HepG2 (cell line): ENCODE results near the gene KHK. TPM values are rescaled to one million over a fixed set of nuclear protein-coding genes. Genes with fewer than 3 reads are reported as not detected.

Experiments used
- ARID3A ChIP-seq: IDR thresholded peaks from 2 replicates; pipeline ENCODE4 v1.6.1; 2012; ENCODE audit warnings: low read depth, low read length, improper control_type of control experiment
- DPF2 ChIP-seq: sonication (generic); formaldehyde crosslinking; IDR thresholded peaks from 2 replicates; pipeline ENCODE4 v1.4.0; 2020; ENCODE audit warnings: mild to moderate bottlenecking, low read depth, missing genetic modification reagents, borderline replicate concordance
- FOXC1 ChIP-seq: sonication (generic); formaldehyde crosslinking; IDR thresholded peaks from 2 replicates; pipeline ENCODE4 v1.8.0; 2022; ENCODE audit warnings: mild to moderate bottlenecking, missing genetic modification reagents, borderline replicate concordance
- FOXK1 ChIP-seq: sonication (generic); formaldehyde crosslinking; IDR thresholded peaks from 2 replicates; pipeline ENCODE4 v1.4.0; 2020; ENCODE audit warnings: low read depth, missing genetic modification reagents, borderline replicate concordance
- GATA4 ChIP-seq: sonication (generic); IDR thresholded peaks from 2 replicates; pipeline ENCODE4 v1.6.1; 2016; ENCODE audit warnings: antibody characterized with exemption, low read depth, borderline replicate concordance
- HNF1B ChIP-seq: sonication (generic); formaldehyde crosslinking; IDR thresholded peaks from 2 replicates; pipeline ENCODE4 v1.5.1; 2020; ENCODE audit warnings: mild to moderate bottlenecking, moderate library complexity, missing genetic modification reagents
- HOXA3 ChIP-seq: sonication (generic); formaldehyde crosslinking; IDR thresholded peaks from 2 replicates; pipeline ENCODE4 v1.5.0; 2020; ENCODE audit warnings: missing genetic modification reagents
- IKZF4 ChIP-seq: sonication (generic); formaldehyde crosslinking; IDR thresholded peaks from 2 replicates; pipeline ENCODE4 v1.5.1; 2020; ENCODE audit warnings: borderline replicate concordance, mild to moderate bottlenecking, low read depth, missing genetic modification reagents; ENCODE audit errors: not compliant biosample characterization
- NFATC3 ChIP-seq: sonication (generic); formaldehyde crosslinking; IDR thresholded peaks from 2 replicates; pipeline ENCODE4 v1.5.1; 2020; ENCODE audit warnings: mild to moderate bottlenecking, missing genetic modification reagents
- NFIC ChIP-seq: IDR thresholded peaks from 2 replicates; pipeline ENCODE4 v1.6.1; 2012; ENCODE audit warnings: mild to moderate bottlenecking, low read length, inconsistent platforms
- PHB2 ChIP-seq: fragments of 450-650 bp; IDR thresholded peaks from 2 replicates; pipeline ENCODE4 v1.6.1; 2018; ENCODE audit not compliant: partially characterized antibody
- PHF21A ChIP-seq: sonication (generic); formaldehyde crosslinking; IDR thresholded peaks from 2 replicates; pipeline ENCODE4 v1.5.0; 2020; ENCODE audit warnings: mild to moderate bottlenecking, missing genetic modification reagents
- RNF2 ChIP-seq: fragments of 450-650 bp; conservative IDR thresholded peaks from 2 replicates; pipeline ENCODE4 v1.6.1; 2016; ENCODE audit warnings: low read depth
- SKI ChIP-seq: fragments of 450-650 bp; IDR thresholded peaks from one replicate; pipeline ENCODE4 v1.6.1; 2018; ENCODE audit warnings: mild to moderate bottlenecking; ENCODE audit not compliant: partially characterized antibody
- TBX2 ChIP-seq: sonication (generic); formaldehyde crosslinking; IDR thresholded peaks from 2 replicates; pipeline ENCODE4 v1.5.0; 2020; ENCODE audit warnings: missing genetic modification reagents, mild to moderate bottlenecking, borderline replicate concordance
- TFDP1 ChIP-seq: IDR thresholded peaks from 2 replicates; pipeline ENCODE4 v1.6.1; 2016; ENCODE audit warnings: missing compliant biosample characterization, missing genetic modification reagents, borderline replicate concordance
- ZNF143 ChIP-seq: sonication (generic); formaldehyde crosslinking; IDR thresholded peaks from 2 replicates; pipeline ENCODE4 v1.4.0; 2020; ENCODE audit warnings: missing genetic modification reagents
- ZNF468 ChIP-seq: sonication (generic); formaldehyde crosslinking; IDR thresholded peaks from 2 replicates; pipeline ENCODE4 v1.8.0; 2022; ENCODE audit warnings: mild to moderate bottlenecking, moderate library complexity, missing genetic modification reagents
- ZNF704 ChIP-seq: sonication (generic); formaldehyde crosslinking; IDR thresholded peaks from 2 replicates; pipeline ENCODE4 v1.8.1; 2023; ENCODE audit warnings: mild to moderate bottlenecking, inconsistent platforms, moderate library complexity, missing genetic modification reagents, borderline replicate concordance
- ZNF766 ChIP-seq: sonication (generic); formaldehyde crosslinking; IDR thresholded peaks from 2 replicates; pipeline ENCODE4 v1.5.0; 2020; ENCODE audit warnings: missing genetic modification reagents, borderline replicate concordance
- ZNF839 ChIP-seq: sonication (generic); formaldehyde crosslinking; IDR thresholded peaks from 2 replicates; pipeline ENCODE4 v1.4.0; 2020; ENCODE audit warnings: missing genetic modification reagents, mild to moderate bottlenecking, borderline replicate concordance
- polyA plus RNA-seq, 8 experiments: library from polyadenylated mRNA; depleted of rRNA in 3 of 8; stranded (reverse) in 7 of 8; unstranded in 1 of 8; fragments of >200 nt; fragmentation: Illumina TruSeq in 4 of 8; extraction: Trizol in 4 of 8; gene quantifications; 2 replicates each; pipeline versions ENCODE4 v1.2.1 to v1.2.3, GENCODE V29; 2011 to 2016; ENCODE audit warnings: low read depth in 4 of 8, missing spikeins in 1 of 8, mixed read lengths in 1 of 8; ENCODE audit not compliant: insufficient read depth in 1 of 8
- total RNA-seq, 5 experiments: library from RNA; depleted of rRNA; stranded (reverse); fragments of >200 nt; fragmentation: Illumina TruSeq; extraction: Trizol; gene quantifications; 2 replicates each; pipeline ENCODE4 v1.2.3, GENCODE V29; 2016; ENCODE audit warnings: low read depth in 1 of 5

KHK gene
- total and polyA plus RNA-seq, 2 of the 13 experiments (the other 11 are each of a cell fraction or from before 2014, with no cell fraction given), result 40.9 to 99.2 TPM

GRCh38 chr2:27095745-27096651 lies 9.4 kb downstream of the KHK start (continued):
- TF ChIP-seq HNF1B, result peak; percentile 97
- peak; percentile 91 for TF ChIP-seq PHF21A (CRISPR knock-in tag)
- TF ChIP-seq DPF2 (CRISPR knock-in tag), result peak; percentile 93
- TF ChIP-seq ZNF766 (CRISPR knock-in tag), result peak; percentile 83; the same call in 1 of the 2 replicates
- peak; percentile 89 for TF ChIP-seq IKZF4 (CRISPR knock-in tag)
- peak; percentile 92 for TF ChIP-seq TBX2 (CRISPR knock-in tag)
- TF ChIP-seq SKI, result peak; percentile 28
- no peak; the same call in 1 of the 2 replicates for TF ChIP-seq ZNF704
- TF ChIP-seq ZNF839, result peak; percentile 23; the same call in 1 of the 2 replicates
- peak; percentile 97 for TF ChIP-seq NFATC3 (CRISPR knock-in tag)
- TF ChIP-seq ARID3A, result peak; percentile 97
- TF ChIP-seq TFDP1 (CRISPR knock-in tag), result peak; percentile 67; the same call in 1 of the 2 replicates
- no peak for TF ChIP-seq PHB2
- peak; percentile 97 for TF ChIP-seq FOXC1 (CRISPR knock-in tag)
- TF ChIP-seq FOXK1, result peak; percentile 86
- TF ChIP-seq RNF2, result no peak
- 0 out of 2 replicates have a peak, but pooled peaks have one; percentile 67 for TF ChIP-seq ZNF468 (CRISPR knock-in tag)
- TF ChIP-seq NFIC, result peak; percentile 73; the same call in 1 of the 2 replicates
- TF ChIP-seq HOXA3 (CRISPR knock-in tag), result peak; percentile 95
- TF ChIP-seq ZNF143 (CRISPR knock-in tag), result peak; percentile 97
- peak; percentile 67 for TF ChIP-seq GATA4
